HUES6 (cell line): ENCODE data around the gene FBXL22.

Experiments
- H3K27ac ChIP-seq: 2 replicates; pipeline ENCODE4 v1.7.0; 2013; ENCODE audit warnings: low read depth, mild to moderate bottlenecking, low read length, inconsistent platforms
- H3K27me3 ChIP-seq: 2 replicates; pipeline ENCODE4 v1.6.1; 2013; ENCODE audit warnings: low read length; ENCODE audit not compliant: control insufficient read depth, insufficient read depth
- H3K36me3 ChIP-seq: 2 replicates; pipeline ENCODE4 v1.6.1; 2013; ENCODE audit warnings: low read length; ENCODE audit not compliant: control insufficient read depth, insufficient read depth
- H3K4me1 ChIP-seq: 2 replicates; pipeline ENCODE4 v1.6.1; 2013; ENCODE audit warnings: low read length; ENCODE audit not compliant: control insufficient read depth, insufficient read depth
- H3K4me3 ChIP-seq: 2 replicates; pipeline ENCODE4 v1.5.1; 2013; ENCODE audit warnings: low read depth, low read length
- H3K9ac ChIP-seq: one replicate; pipeline ENCODE4 v1.6.1; 2013; ENCODE audit warnings: mild to moderate bottlenecking, low read length
- H3K9me3 ChIP-seq: 2 replicates; pipeline ENCODE4 v1.6.1; 2013; ENCODE audit warnings: low read depth, low read length; ENCODE audit not compliant: control insufficient read depth, insufficient read depth

FBXL22 gene

DNA sequence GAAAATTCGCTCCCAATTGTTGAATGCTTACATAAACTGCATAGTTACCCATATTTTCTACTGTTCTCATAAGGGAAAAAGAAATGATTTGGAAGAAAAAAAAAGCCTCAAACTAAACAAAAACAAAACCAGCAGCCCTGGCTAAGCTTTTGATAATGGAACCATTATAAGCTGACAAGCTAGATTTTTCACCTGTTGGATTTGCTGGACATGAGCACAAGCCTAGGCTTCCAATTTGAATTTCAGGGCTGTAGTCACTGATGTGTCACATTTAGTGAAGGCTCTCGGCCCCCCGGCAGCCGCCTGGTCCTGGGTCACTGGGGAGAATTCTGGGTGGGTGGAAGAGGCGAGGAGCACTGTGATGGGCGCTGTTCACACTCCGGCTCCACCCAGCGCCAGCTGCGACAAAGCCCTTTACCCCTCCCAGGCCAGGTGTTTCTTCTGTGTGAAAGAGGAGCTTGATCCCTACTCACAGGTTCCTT is 4.6 kb downstream of the FBXL22 start:
- no peaks in the 10 kb centered on the region for H3K9me3 ChIP-seq
- H3K27ac ChIP-seq, result no peak overlapping the region
- H3K4me1 ChIP-seq, result peaks cover 18% of the 10 kb centered on the region
- H3K4me3 ChIP-seq, result peak overlapping the region; percentile 73
- H3K9ac ChIP-seq, result peak overlapping the region; percentile 62
- H3K36me3 ChIP-seq, result no peaks in the 10 kb centered on the region
- peaks cover 30% of the 10 kb centered on the region for H3K27me3 ChIP-seq

- Histone ChIP-seq H3K27me3 (peaks cover 30% of the 10 kb centered on the region), H3K36me3 (peaks cover 1% of the 10 kb centered on the region; the same call in 1 of the 2 replicates), H3K9me3 (no peaks in the 10 kb centered on the region), H3K4me3 (no peak overlapping the region), H3K9ac (no peak overlapping the region), H3K27ac (no peak overlapping the region), H3K4me1 (peaks cover 12% of the 10 kb centered on the region)
These were observed 5.4 kb downstream of the FBXL22 start for GRCh38 chr15:63602595-63602994.

- H3K9ac ChIP-seq, result no peak overlapping the region
- no peak overlapping the region for H3K27ac ChIP-seq
- H3K4me1 ChIP-seq, result peaks cover 12% of the 10 kb centered on the region
- peaks cover 9% of the 10 kb centered on the region for H3K36me3 ChIP-seq
- H3K9me3 ChIP-seq, result no peaks in the 10 kb centered on the region
- H3K4me3 ChIP-seq, result no peak overlapping the region
- peaks cover 30% of the 10 kb centered on the region for H3K27me3 ChIP-seq
These were observed 6.3 kb downstream of the FBXL22 start for GRCh38 chr15:63603516-63603915.

- Histone ChIP-seq H3K27ac (no peak overlapping the region), H3K27me3 (peaks cover 30% of the 10 kb centered on the region), H3K4me3 (no peak overlapping the region), H3K36me3 (peaks cover 14% of the 10 kb centered on the region), H3K9me3 (no peaks in the 10 kb centered on the region), H3K9ac (no peak overlapping the region), H3K4me1 (peaks cover 12% of the 10 kb centered on the region)
These were observed 7.1 kb downstream of the FBXL22 start for GRCh38 chr15:63604281-63604680.

GRCh38 chr15:63605036-63605435 is 7.8 kb downstream of the FBXL22 start:
- no peak overlapping the region for H3K9ac ChIP-seq

DNA sequence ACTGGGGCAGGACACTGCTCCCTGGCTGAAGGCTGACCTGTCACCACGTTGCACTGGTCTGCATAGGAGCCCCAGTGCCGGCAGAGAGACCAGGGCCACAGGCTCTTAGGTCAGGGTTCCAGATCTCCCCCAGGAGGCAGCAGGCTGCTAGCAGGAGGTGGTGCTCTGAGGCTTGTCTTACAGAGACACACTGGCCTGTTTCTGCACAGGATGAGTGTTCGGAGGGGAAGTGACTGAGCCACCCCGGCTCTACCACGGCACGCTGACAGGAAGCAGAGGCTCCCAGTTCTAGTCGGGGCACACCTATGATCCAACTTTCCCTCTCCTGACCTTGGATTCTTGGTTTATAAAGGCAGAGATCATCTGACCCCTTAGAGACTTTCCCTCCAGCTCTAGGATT is 8.6 kb downstream of the FBXL22 start:
- H3K27me3 ChIP-seq, result peaks cover 21% of the 10 kb centered on the region
- peaks cover 17% of the 10 kb centered on the region for H3K36me3 ChIP-seq
- 0 out of 2 replicates have a peak, but pooled peaks cover 3% of the 10 kb centered on the region for H3K4me1 ChIP-seq
- H3K4me3 ChIP-seq, result no peak overlapping the region
- no peak overlapping the region for H3K27ac ChIP-seq
- no peak overlapping the region for H3K9ac ChIP-seq
- H3K9me3 ChIP-seq, result no peaks in the 10 kb centered on the region

More at GRCh38 chr15:63605036-63605435, 7.8 kb downstream of the FBXL22 start:
- Histone ChIP-seq H3K27ac (no peak overlapping the region), H3K36me3 (peaks cover 17% of the 10 kb centered on the region), H3K27me3 (peaks cover 26% of the 10 kb centered on the region), H3K4me3 (no peak overlapping the region), H3K4me1 (peaks cover 4% of the 10 kb centered on the region), H3K9me3 (no peaks in the 10 kb centered on the region)

- Histone ChIP-seq H3K27me3 (peaks cover 17% of the 10 kb centered on the region), H3K36me3 (peaks cover 18% of the 10 kb centered on the region), H3K4me1 (0 out of 2 replicates have a peak, but pooled peaks cover 3% of the 10 kb centered on the region), H3K9me3 (no peaks in the 10 kb centered on the region), H3K4me3 (no peak overlapping the region), H3K9ac (no peak overlapping the region), H3K27ac (no peak overlapping the region)
These were observed 9.1 kb downstream of the FBXL22 start for GRCh38 chr15:63606308-63606707.

- H3K27me3 ChIP-seq, result no peaks in the 10 kb centered on the region
- no peaks in the 10 kb centered on the region for H3K4me1 ChIP-seq
- no peak overlapping the region for H3K27ac ChIP-seq
- H3K36me3 ChIP-seq, result peaks cover 28% of the 10 kb centered on the region
- H3K9ac ChIP-seq, result no peak overlapping the region
- H3K9me3 ChIP-seq, result no peaks in the 10 kb centered on the region
- no peak overlapping the region for H3K4me3 ChIP-seq
These were observed 11.8 kb downstream of the FBXL22 start for GRCh38 chr15:63608989-63609388.

- Histone ChIP-seq H3K9ac (no peak overlapping the region), H3K27me3 (no peaks in the 10 kb centered on the region), H3K4me3 (no peak overlapping the region), H3K4me1 (no peaks in the 10 kb centered on the region), H3K36me3 (peaks cover 28% of the 10 kb centered on the region), H3K27ac (no peak overlapping the region), H3K9me3 (no peaks in the 10 kb centered on the region)
These were observed 12.3 kb downstream of the FBXL22 start for GRCh38 chr15:63609448-63609847.

- no peaks in the 10 kb centered on the region for H3K4me1 ChIP-seq
- H3K4me3 ChIP-seq, result no peak overlapping the region
- H3K27ac ChIP-seq, result no peak overlapping the region
- no peak overlapping the region for H3K9ac ChIP-seq
- H3K27me3 ChIP-seq, result no peaks in the 10 kb centered on the region
- peaks cover 34% of the 10 kb centered on the region for H3K36me3 ChIP-seq
- H3K9me3 ChIP-seq, result no peaks in the 10 kb centered on the region
These were observed 13.1 kb downstream of the FBXL22 start for GRCh38 chr15:63610209-63610841.

DNA sequence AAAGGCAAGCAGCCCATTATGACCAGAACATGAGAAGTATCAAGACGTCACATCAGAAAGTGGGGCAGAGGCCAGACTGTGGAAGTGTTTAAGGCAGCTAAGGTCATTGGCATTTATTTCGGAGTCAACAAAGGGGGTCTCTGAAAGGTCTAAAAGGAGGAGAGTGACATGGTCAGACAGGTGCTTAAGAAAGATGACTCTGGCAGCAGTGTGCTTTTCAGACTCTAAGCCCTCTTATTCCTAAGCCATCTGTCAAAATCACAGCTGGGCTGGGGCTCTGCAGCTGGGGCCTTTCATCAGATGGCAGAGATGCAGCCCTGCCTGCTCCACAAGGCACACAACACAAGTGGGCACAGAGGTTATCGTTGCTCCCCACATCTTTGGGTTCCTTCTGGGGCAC is 14.0 kb downstream of the FBXL22 start:
- peaks cover 34% of the 10 kb centered on the region for H3K36me3 ChIP-seq
- H3K27me3 ChIP-seq, result no peaks in the 10 kb centered on the region
- H3K9me3 ChIP-seq, result no peaks in the 10 kb centered on the region
- no peaks in the 10 kb centered on the region for H3K4me1 ChIP-seq
- H3K4me3 ChIP-seq, result no peak overlapping the region
- no peak overlapping the region for H3K27ac ChIP-seq
- no peak overlapping the region for H3K9ac ChIP-seq
